ENCODE measurements around the gene COX5B. TPM values are rescaled to one million over a fixed set of nuclear protein-coding genes. Genes with fewer than 3 reads are reported as not detected.

Gene COX5B
- total RNA-seq, 1 donor from 2014 or later = 251 TPM

DNA sequence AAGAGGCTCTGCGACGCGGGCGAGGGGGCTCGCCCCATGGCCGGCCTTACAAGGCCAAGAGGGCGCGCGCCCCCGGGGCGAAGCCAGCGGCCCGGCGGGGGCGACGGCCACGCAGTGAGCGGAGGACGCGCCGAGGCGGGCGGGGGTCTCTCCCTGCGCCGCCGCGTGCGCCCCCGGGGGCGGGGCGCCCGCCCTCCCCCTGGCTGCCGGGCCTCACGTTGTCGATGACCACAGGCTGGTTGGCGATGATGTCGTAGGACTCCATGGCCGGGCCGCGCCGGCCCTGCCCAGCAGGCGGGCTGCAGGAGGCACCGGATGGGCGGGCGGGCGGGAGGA lies 17.7 kb downstream of the COX5B start:
- Histone ChIP-seq H3K27me3 (no peaks in the 10 kb centered on the region), H3K36me3 (peaks cover 11 to 16% of the 10 kb centered on the region in 2 donors), H3K4me1 (peaks cover 13 to 24% of the 10 kb centered on the region in 2 donors), H3K27ac (peak overlapping the region; percentile 94 to 95), H3K4me3 (peak overlapping the region; percentile 78 to 96), H3K9me3 (no peaks in the 10 kb centered on the region)
- DNase-seq (ENCODE audit: low spot score in 2 of 2) = no peak
- TF ChIP-seq, protein P1, sequence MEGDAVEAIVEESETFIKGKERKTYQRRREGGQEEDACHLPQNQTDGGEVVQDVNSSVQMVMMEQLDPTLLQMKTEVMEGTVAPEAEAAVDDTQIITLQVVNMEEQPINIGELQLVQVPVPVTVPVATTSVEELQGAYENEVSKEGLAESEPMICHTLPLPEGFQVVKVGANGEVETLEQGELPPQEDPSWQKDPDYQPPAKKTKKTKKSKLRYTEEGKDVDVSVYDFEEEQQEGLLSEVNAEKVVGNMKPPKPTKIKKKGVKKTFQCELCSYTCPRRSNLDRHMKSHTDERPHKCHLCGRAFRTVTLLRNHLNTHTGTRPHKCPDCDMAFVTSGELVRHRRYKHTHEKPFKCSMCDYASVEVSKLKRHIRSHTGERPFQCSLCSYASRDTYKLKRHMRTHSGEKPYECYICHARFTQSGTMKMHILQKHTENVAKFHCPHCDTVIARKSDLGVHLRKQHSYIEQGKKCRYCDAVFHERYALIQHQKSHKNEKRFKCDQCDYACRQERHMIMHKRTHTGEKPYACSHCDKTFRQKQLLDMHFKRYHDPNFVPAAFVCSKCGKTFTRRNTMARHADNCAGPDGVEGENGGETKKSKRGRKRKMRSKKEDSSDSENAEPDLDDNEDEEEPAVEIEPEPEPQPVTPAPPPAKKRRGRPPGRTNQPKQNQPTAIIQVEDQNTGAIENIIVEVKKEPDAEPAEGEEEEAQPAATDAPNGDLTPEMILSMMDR (IDR thresholded peaks at IDR 0.05) = peak in 1 of 3 experiments; percentile 23
- intact Hi-C loops (cut with DNase I) = loop anchor here (5.0 to 10.0 kb wide), 4 partner anchors 334 to 1491 kb away; partner anchors contain the start of genes CIAO1, LIPT1, TMEM127 and TMEM131

DNA sequence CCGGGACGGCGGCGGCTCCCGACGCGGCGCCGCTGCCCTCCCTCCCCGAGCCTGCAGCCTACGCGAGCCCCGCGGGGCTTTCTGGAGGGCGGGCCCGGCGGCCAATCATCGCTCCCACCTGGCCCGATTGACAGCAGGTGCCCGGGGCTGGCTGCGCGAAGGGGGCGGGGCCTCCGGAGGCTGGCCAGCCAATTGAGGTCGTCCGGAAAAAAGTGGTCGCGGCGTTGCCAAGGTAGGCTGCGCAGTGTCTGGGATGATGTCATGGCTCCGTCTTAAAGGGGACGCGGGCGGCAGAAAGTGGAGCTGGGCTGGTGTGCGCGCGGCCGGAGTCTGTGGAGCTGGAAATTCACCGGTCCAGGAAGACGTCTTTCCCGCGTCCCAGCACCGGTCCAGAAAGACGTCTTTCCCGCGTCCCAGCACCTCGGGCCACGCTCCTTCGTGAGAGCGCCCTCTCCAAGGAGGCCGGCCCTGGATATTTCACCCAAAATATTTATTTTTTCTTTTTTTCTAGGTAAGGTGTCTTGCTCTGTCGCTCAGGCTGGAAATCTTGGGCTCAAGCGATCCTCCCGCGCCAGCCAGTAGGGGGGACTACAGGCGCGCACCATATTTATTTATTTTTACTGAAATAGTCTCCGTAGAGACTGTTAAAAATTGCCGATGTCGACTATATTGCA lies 18.2 kb downstream of the COX5B start, which contains the start of gene ACTR1B:
TSS of gene ACTR1B (minus strand) at position 83 of the 674 bp plus-strand sequence. CDS start 154 bp downstream, outside the sequence.
- intact Hi-C loops (cut with DNase I) = loop anchor here (1.0 to 10.0 kb wide), 6 partner anchors 19 to 1491 kb away; partner anchors contain the start of genes CIAO1, LIPT1, TMEM127 and TMEM131
- H3K27ac ChIP-seq = peak within 1 kb of the TSS; percentile 94 to 95
- TF ChIP-seq, protein P1 (IDR thresholded peaks at IDR 0.05) = peak; percentile 57 to 68 (median 61)
- H3K4me1 ChIP-seq = peaks cover 13 to 24% of the 10 kb centered on the region in 2 donors
- H3K4me3 ChIP-seq = peak within 1 kb of the TSS; percentile 78 to 96
- H3K9me3 ChIP-seq = no peaks in the 10 kb centered on the region
- peaks cover 6 to 11% of the 10 kb centered on the region in 2 donors for H3K36me3 ChIP-seq
- H3K27me3 ChIP-seq = no peaks in the 10 kb centered on the region
- DNase-seq (ENCODE audit: low spot score in 2 of 2) = peak; percentile 93 to 99

DNA sequence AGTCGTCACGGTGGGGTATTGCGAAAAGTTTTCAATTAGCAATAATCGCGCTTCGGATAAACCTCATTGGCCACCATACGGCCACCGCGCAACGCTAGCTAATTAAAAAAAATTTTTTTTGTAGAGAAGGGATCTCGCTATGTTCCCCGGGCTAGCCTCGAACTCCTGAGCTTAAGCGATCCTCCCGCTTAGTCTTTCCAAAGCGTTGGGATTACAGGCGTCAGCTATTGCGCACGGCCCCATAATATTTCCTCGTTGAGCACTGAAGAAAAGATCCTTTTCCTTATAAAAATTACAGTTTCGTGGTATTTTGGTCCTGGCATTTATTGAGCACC lies 18.7 kb downstream of the COX5B start:
- peaks cover 13 to 24% of the 10 kb centered on the region in 2 donors for H3K4me1 ChIP-seq
- no peaks in the 10 kb centered on the region for H3K9me3 ChIP-seq
- peak overlapping the region; percentile 78 to 96 for H3K4me3 ChIP-seq
- no peaks in the 10 kb centered on the region for H3K27me3 ChIP-seq
- TF ChIP-seq, protein P1 (IDR thresholded peaks at IDR 0.05) = no peak
- DNase-seq (ENCODE audit: low spot score in 2 of 2) = no peak
- peak overlapping the region; percentile 94 to 95 for H3K27ac ChIP-seq
- H3K36me3 ChIP-seq = peaks cover 1 to 5% of the 10 kb centered on the region in 2 donors
- intact Hi-C loops (cut with DNase I) = loop anchor here (1.0 to 10.0 kb wide), 6 partner anchors 19 to 1490 kb away; partner anchors contain the start of genes CIAO1, LIPT1, TMEM127 and TMEM131

DNA sequence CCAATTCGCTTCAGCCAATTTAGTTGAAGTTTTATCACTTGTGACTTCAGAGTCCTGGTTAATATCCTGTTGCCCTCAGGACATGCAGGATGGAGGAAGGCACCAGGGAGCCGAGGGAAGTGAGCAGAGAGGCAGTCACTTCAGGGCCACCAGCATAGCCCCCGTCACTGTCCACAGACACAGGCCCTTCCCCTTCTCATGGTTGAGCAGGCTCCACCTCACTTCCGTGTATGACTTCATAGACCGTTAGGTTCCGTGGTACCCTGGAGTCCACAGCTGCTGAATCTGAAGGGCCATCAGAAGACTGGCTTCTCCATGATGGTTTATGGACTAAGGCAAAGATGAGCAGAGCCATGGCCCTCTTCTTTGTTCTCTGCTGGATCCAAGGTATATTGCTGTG lies 23.6 kb downstream of the COX5B start, which contains the start of gene C2orf92:
TSS of gene C2orf92 (plus strand) at position 266 of the 400 bp plus-strand sequence. CDS start at position 342, 76 bp downstream.
- Histone ChIP-seq H3K4me1 (peaks cover 0 to 7% of the 10 kb centered on the region in 2 donors), H3K9me3 (no peaks in the 10 kb centered on the region), H3K4me3 (no peak within 1 kb of the TSS), H3K36me3 (no peaks in the 10 kb centered on the region), H3K27me3 (no peaks in the 10 kb centered on the region), H3K27ac (no peak within 1 kb of the TSS)
- TF ChIP-seq, protein P1 (IDR thresholded peaks at IDR 0.05) = no peak
- intact Hi-C loops (cut with DNase I) = loop anchor here (10.0 kb wide), 2 partner anchors 1405 to 1485 kb away; partner anchors contain the start of genes CIAO1, LIPT1, TMEM127 and TSGA10
- DNase-seq (ENCODE audit: low spot score in 2 of 2) = no peak

DNA sequence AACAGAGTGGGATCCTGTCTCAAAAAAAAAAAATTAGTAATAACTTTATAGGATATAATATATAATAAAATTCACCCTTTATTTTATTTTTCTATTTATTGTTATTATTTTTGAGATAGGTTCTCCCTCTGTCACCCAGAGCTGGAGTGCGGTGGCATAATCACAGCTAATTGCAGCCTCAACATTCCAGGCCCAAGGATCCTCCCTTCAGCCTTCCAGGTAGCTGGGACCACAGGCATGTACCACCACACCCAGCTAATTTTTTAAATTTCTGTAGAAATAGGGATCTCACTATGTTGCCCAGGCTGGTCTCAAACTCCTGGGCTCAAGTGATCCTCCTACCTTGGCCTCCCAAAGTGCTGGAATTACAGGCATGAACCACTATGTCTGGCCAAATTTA lies 24.6 kb downstream of the COX5B start:
- TF ChIP-seq, protein P1 (IDR thresholded peaks at IDR 0.05) = no peak
- no peak for DNase-seq (ENCODE audit: low spot score in 2 of 2)
- no peaks in the 10 kb centered on the region for H3K9me3 ChIP-seq

More for the DNA sequence above, 24.6 kb downstream of the COX5B start:
- H3K27me3 ChIP-seq = no peaks in the 10 kb centered on the region
- H3K4me1 ChIP-seq = no peaks in the 10 kb centered on the region
- H3K36me3 ChIP-seq = no peaks in the 10 kb centered on the region
- no peak overlapping the region for H3K4me3 ChIP-seq
- intact Hi-C loops (cut with DNase I) = no loop called here
- no peak overlapping the region for H3K27ac ChIP-seq
